Measurements from ENCODE around the gene HMG20B.
"Not testable (repeated sequence)": the region's sequence is repeated elsewhere in the genome, so short reads cannot be mapped to it uniquely, and the experiment has no call there.

The HMG20B gene

GRCh38 chr19:3527238-3527910, 45.4 kb upstream of the HMG20B start:
- no peak overlapping the region for H3K4me3 ChIP-seq (ENCODE audit: low read depth in 1 of 2, low read length in 1 of 2)
- H3K4me1 ChIP-seq (ENCODE audit: control insufficient read depth in 1 of 2, insufficient read depth in 1 of 2, low read depth in 1 of 2, low read length in 1 of 2) = no peaks in the 10 kb centered on the region
- H3K36me3 ChIP-seq = peaks cover 86% of the 10 kb centered on the region
- H3K27me3 ChIP-seq = no peaks in the 10 kb centered on the region
- H3K27ac ChIP-seq = no peak overlapping the region
- no peaks in the 10 kb centered on the region for H3K9me3 ChIP-seq
- TF ChIP-seq CTCF (IDR thresholded peaks at IDR 0.05) = no peak

GRCh38 chr19:3528080-3528479, 44.7 kb upstream of the HMG20B start:
- peaks cover 86% of the 10 kb centered on the region for H3K36me3 ChIP-seq
- H3K27me3 ChIP-seq = no peaks in the 10 kb centered on the region
- no peak overlapping the region for H3K27ac ChIP-seq
- H3K9me3 ChIP-seq = no peaks in the 10 kb centered on the region
- H3K4me3 ChIP-seq (ENCODE audit: low read depth in 1 of 2, low read length in 1 of 2) = no peak overlapping the region
- H3K4me1 ChIP-seq (ENCODE audit: control insufficient read depth in 1 of 2, insufficient read depth in 1 of 2, low read depth in 1 of 2, low read length in 1 of 2) = no peaks in the 10 kb centered on the region
- TF ChIP-seq CTCF (IDR thresholded peaks at IDR 0.05) = no peak

GRCh38 chr19:3528539-3529211, 44.1 kb upstream of the HMG20B start:
- Histone ChIP-seq H3K36me3 (peaks cover 86% of the 10 kb centered on the region), H3K4me1 (ENCODE audit: control insufficient read depth in 1 of 2, insufficient read depth in 1 of 2, low read depth in 1 of 2, low read length in 1 of 2) (no peaks in the 10 kb centered on the region), H3K9me3 (no peaks in the 10 kb centered on the region), H3K27ac (no peak overlapping the region), H3K27me3 (no peaks in the 10 kb centered on the region), H3K4me3 (ENCODE audit: low read depth in 1 of 2, low read length in 1 of 2) (no peak overlapping the region)
- TF ChIP-seq CTCF (IDR thresholded peaks at IDR 0.05) = no peak

- H3K4me1 ChIP-seq (ENCODE audit: control insufficient read depth in 1 of 2, insufficient read depth in 1 of 2, low read depth in 1 of 2, low read length in 1 of 2); H3K4me3 ChIP-seq (ENCODE audit: low read depth in 1 of 2, low read length in 1 of 2); H3K27me3 ChIP-seq; H3K9me3 ChIP-seq; H3K27ac ChIP-seq: not testable (repeated sequence)
- peaks cover 86% of the 10 kb centered on the region for H3K36me3 ChIP-seq
These were observed 43.4 kb upstream of the HMG20B start for GRCh38 chr19:3529299-3529698.

GRCh38 chr19:3530389-3530788, 42.4 kb upstream of the HMG20B start:
- TF ChIP-seq CTCF (IDR thresholded peaks at IDR 0.05) = no peak
- no peaks in the 10 kb centered on the region for H3K4me1 ChIP-seq (ENCODE audit: control insufficient read depth in 1 of 2, insufficient read depth in 1 of 2, low read depth in 1 of 2, low read length in 1 of 2)
- no peak overlapping the region for H3K27ac ChIP-seq
- no peaks in the 10 kb centered on the region for H3K27me3 ChIP-seq
- H3K4me3 ChIP-seq (ENCODE audit: low read depth in 1 of 2, low read length in 1 of 2) = no peak overlapping the region
- H3K36me3 ChIP-seq = peaks cover 87% of the 10 kb centered on the region
- no peaks in the 10 kb centered on the region for H3K9me3 ChIP-seq

- no peak for TF ChIP-seq CTCF (IDR thresholded peaks at IDR 0.05)
- Histone ChIP-seq H3K4me1 (ENCODE audit: control insufficient read depth in 1 of 2, insufficient read depth in 1 of 2, low read depth in 1 of 2, low read length in 1 of 2) (no peaks in the 10 kb centered on the region), H3K27ac (no peak overlapping the region), H3K36me3 (peaks cover 88% of the 10 kb centered on the region), H3K4me3 (ENCODE audit: low read depth in 1 of 2, low read length in 1 of 2) (no peak overlapping the region), H3K9me3 (no peaks in the 10 kb centered on the region), H3K27me3 (no peaks in the 10 kb centered on the region)
These were observed 41.0 kb upstream of the HMG20B start for GRCh38 chr19:3531716-3532115.

All from neutrophil (primary cell).